Activated CD8-positive, alpha-beta memory T cell treated with anti-CD3 and anti-CD28 coated beads for 24 hours (primary cell): ENCODE results near the gene SART3.

Source experiments
- DNase-seq: peaks from one replicate; pipeline ENCODE4 v3.0.0-alpha.2; 2020

The SART3 gene

GRCh38 chr12:108560752-108561719, at the start of gene SART3:
TSS of gene SART3 (minus strand) at chr12:108561173. CDS start at chr12:108561154, 19 bp downstream.
- peak; percentile 91 for DNase-seq

GRCh38 chr12:108610336-108610815, 49.4 kb upstream of the SART3 start:
- DNase-seq, result no peak

GRCh38 chr12:108609537-108610335, 48.8 kb upstream of the SART3 start:
- DNase-seq, result no peak

GRCh38 chr12:108608616-108609015, 47.6 kb upstream of the SART3 start:
- no peak for DNase-seq

- no peak for DNase-seq
These were observed 47.1 kb upstream of the SART3 start for GRCh38 chr12:108607981-108608600.

- DNase-seq, result no peak
These were observed 45.5 kb upstream of the SART3 start for GRCh38 chr12:108606492-108606891.

GRCh38 chr12:108605690-108606406, 44.9 kb upstream of the SART3 start:
- no peak for DNase-seq

- DNase-seq, result no peak
These were observed 44.2 kb upstream of the SART3 start for GRCh38 chr12:108605000-108605689.

- DNase-seq, result no peak
These were observed 43.4 kb upstream of the SART3 start for GRCh38 chr12:108604208-108604941.

- DNase-seq, result no peak
These were observed 42.8 kb upstream of the SART3 start for GRCh38 chr12:108603743-108604142.

GRCh38 chr12:108602976-108603704, 42.2 kb upstream of the SART3 start:
- no peak for DNase-seq

GRCh38 chr12:108602209-108602705, 41.3 kb upstream of the SART3 start:
- DNase-seq, result no peak

- DNase-seq, result no peak
These were observed 39.7 kb upstream of the SART3 start for GRCh38 chr12:108600702-108601007.

GRCh38 chr12:108599948-108600701, 39.2 kb upstream of the SART3 start:
- DNase-seq, result no peak

- no peak for DNase-seq
These were observed 38.6 kb upstream of the SART3 start for GRCh38 chr12:108599541-108599940.

GRCh38 chr12:108598553-108599250, 37.7 kb upstream of the SART3 start:
- DNase-seq, result no peak

- DNase-seq, result no peak
These were observed 36.8 kb upstream of the SART3 start, which contains the start of gene TMEM119 for GRCh38 chr12:108597559-108598471. TSS of gene TMEM119 (minus strand) at chr12:108598084. CDS start at chr12:108592383, 5,701 bp downstream.
